Medulla oblongata (tissue), 1 donor: ENCODE results near the gene ZC3H8.

Experiments
- DNase-seq: peaks from one replicate; pipeline ENCODE4 v3.0.0-alpha.2; 2015; ENCODE audit errors: extremely low spot score

Gene ZC3H8

GRCh38 chr2:112195167-112195766 lies 59.6 kb downstream of the ZC3H8 start:
- no peak for DNase-seq

DNA sequence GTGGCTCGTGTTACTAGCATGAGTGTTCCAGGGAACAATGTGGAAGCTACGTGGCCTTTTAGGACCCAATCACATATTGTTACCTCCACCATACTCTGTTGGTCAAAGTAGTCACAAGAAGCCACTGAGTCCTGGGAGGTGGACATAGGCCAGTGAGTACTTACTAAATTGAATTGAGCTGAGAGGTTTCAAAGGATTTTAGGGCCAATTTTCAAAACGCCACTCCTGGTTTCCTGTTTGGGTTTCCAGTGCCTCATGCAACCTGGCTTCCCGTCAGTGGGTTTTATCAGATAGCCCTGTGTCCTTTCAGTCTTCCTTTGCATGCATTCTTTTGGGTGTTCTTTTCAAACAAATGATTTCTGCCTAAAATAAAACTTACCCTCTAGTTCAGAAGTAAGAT lies 60.4 kb downstream of the ZC3H8 start:
- DNase-seq: no peak

DNA sequence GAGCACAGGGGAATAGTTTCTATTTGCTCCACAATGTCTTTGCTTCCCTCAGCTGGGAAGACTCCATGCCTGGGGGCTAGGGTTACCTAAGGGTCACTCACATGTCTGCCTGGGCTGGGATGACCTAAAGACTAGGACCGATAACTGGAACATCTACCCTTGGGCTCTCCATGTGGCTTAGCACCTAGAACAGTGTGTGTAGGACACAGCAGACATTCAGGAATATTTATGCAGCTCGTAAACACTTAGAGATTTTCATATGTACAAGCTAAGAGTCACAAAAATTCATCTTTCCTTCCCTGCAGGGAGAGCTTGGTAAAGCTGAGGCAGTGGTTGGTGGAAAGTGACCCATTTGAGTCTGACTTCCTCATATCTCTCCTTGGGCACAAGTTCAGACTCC lies 60.8 kb downstream of the ZC3H8 start:
- DNase-seq: no peak

DNA sequence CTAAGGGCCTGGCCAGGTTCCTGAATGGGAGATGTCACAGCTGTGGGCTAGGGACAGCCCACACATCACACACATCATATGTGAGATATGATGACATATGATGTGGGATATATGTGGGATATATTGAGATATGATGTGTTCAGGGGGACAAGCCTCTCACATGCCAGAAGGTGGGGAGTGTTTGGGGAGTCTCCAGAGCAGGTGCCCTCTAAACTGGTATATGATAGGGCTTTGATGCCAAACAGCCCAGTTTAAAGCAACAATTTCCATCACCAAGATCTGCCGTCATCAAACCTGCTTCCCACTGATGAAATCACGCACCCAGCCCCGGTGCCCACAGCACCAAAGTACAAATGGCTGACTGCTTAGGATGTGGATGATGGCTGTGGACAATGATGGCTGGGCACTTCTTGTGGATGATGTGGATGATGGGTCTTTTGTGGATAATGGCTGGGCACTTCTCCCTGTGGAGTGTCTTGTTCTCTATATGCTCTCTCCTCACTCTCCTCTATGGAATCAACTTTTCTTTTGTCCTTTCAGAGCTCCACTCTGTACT lies 65.8 kb downstream of the ZC3H8 start:
- no peak for DNase-seq

- DNase-seq: no peak
Measured at GRCh38 chr2:112187805-112188596, 66.8 kb downstream of the ZC3H8 start.

- DNase-seq: no peak
Measured at GRCh38 chr2:112187046-112187715, 67.7 kb downstream of the ZC3H8 start.

GRCh38 chr2:112185131-112185530 lies 69.7 kb downstream of the ZC3H8 start:
- DNase-seq: no peak

GRCh38 chr2:112184121-112184520 lies 70.7 kb downstream of the ZC3H8 start:
- no peak for DNase-seq

DNA sequence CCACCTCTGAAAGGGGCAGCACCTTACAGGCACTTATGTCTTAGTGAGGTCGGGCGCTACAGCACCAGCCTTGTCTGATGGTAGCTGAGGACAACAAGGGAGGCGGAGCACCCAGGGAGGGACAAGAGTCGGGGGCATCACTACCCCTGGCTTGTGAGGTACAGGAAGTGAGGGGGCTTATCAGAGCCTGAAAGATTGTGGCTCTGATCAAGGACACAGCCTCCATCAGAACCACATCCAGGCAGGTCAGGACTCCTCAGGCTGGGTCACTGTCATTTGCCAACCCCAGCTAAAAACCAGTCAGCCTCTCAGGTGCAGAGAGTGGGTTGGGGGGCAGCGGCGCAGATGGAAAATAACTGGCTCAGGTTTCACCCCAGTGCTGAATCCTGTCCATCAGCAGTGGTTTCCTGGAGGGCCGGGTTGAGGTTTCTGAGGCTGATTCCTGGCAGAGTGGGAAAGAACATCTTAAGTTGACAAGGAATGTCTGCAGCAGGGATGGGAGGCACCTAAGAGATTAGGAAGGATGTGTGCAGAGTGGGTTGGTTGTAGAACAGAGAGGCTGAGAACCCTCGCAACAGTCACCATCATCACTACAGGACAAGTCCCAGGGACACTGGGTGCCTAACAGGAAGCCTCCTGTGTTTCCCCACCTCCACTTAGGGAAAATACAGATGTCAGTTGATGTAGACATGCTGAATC lies 71.4 kb downstream of the ZC3H8 start:
- DNase-seq: no peak

DNA sequence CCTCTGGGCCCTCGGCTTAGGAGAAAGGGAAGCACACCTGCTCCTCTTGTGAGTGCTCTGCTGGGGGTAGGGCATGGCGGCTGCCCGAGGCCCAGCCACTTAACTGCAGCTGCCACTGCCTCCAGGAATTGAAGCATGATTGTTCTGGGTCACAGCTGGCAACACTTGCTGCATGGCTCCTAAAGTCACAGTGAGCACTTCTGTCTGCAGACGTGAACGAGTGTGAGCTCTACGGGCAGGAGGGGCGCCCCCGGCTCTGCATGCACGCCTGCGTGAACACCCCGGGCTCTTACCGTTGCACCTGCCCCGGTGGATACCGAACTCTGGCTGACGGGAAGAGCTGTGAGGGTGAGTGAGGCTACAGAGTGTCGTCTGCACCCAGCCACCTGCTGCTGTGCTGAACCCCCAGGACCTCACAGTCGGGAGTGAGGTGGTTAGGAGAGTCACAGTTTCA lies 72.2 kb downstream of the ZC3H8 start:
- no peak for DNase-seq

DNA sequence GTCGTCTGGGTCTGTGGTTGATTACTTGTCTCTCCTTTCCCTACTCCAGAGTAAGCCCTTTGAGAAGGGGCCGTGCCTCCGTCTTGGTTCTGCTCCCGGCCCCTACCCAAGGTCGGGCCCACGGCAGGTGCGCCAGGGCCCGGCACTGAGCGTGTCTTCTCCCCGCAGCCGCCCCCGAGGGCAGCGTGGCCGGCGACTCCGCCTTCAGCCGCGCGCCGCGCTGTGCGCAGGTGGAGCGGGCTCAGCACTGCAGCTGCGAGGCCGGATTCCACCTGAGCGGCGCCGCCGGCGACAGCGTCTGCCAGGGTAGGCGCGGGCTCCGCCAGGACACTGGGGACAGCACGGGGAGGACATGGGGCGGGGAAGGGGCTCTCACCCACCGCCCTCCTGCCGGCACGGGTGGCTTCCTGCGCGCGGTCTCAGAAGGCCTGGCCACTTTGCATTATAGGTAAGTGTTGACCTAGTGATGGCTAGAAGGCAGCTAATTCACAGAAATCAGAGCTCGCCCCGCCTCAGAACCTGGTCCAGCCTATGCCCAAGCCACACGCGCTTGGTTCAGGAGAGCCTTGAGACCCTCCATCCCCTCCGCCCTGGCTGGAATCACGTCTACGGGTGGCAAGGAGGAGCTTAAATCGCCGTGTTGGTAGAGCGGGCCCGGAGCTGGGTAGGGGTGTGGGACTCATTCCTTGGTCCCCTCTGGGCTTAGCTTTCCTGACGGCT lies 73.1 kb downstream of the ZC3H8 start:
- no peak for DNase-seq

DNA sequence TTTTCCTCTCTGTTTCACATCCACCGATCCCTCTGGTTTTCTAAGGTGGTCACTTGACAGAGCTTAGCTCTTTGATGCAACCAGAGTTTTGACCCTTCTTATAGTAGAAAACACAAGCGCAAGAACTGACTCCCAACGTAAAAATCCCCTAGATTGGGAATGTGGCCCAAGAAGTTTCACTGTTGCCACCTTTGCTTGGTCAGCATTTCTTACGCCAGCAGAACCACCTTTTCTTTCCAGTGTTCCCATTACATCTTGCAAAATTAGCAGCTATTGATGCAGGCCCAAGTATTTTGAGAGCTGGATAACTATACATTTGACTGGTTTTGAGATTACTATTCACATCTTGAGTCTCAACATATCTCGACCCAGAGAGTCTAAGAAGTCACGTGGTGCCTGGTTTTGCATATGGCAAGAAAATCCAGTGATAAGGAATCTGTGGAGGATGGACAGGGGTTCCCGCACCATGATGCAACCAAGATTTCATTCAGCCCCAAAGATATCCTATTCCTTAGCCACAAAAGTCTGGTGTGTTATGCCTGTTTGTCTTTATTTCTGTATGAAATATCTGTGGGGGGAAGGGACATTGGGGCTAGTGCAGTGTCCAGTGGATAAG lies 78.8 kb downstream of the ZC3H8 start:
- no peak for DNase-seq

- DNase-seq: no peak
Measured at GRCh38 chr2:112175333-112175732, 79.5 kb downstream of the ZC3H8 start.

- no peak for DNase-seq
Measured at GRCh38 chr2:112174383-112174782, 80.5 kb downstream of the ZC3H8 start.

DNA sequence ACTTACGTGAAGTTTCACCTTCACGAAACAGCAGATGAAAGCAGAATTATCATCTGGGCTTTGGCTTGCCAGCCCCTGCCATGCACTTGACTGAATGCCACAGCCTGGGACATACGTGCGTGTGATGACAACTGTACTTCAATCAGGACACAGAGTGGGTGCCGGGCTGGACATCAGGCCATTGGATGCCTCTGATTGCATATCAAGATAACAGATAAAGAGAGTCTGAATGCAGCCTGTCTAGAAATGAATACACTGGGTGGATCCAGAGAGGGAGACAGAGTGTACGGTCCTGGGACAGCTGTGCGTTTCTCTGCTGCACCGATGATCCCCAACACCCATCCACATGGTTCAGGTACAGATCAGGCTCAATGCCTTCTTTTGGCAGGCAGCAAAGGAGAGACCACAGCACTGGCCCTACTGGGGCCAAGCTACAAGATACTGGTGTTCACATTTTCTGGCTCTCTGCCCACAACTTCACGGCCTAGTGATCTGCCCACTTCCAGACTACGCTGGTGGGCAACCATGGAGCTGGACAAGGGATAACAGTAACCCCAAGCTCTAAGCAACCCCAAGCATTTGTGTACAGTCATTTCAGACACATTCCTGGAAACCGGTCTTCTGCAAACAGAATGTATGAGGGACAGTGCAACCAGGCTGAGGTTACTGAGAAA lies 81.1 kb downstream of the ZC3H8 start:
- no peak for DNase-seq

- DNase-seq: no peak
Measured at GRCh38 chr2:112170495-112170894, 84.3 kb downstream of the ZC3H8 start.

- DNase-seq: no peak
Measured at GRCh38 chr2:112168422-112169124, 86.3 kb downstream of the ZC3H8 start.

- no peak for DNase-seq
Measured at GRCh38 chr2:112166806-112167499, 87.9 kb downstream of the ZC3H8 start.

DNA sequence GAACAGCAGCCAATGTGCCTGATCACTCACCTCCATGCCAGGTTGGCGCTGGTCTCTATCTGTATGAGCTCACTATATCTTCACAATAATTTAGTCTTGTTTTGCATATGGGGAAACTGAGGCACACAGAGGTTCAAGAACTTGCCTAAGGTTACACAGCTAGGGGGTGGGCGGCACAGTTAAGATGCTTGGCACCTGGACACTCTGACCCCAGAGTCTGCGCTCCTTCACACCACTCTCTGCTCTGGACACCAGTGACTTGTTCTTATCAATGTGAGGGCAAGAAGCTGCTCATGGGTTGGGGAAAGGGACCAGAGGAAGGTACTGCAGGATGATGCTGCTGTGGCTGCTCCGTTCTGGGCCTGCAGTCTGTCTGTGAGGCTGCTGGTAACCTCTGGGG lies 89.5 kb downstream of the ZC3H8 start:
- no peak for DNase-seq
